ENCODE data around the gene SUFU. TPM values are rescaled to one million over a fixed set of nuclear protein-coding genes. Genes with fewer than 3 reads are reported as not detected.

The SUFU gene
- total RNA-seq, 1 donor from 2014 or later = 6.2 TPM

DNA sequence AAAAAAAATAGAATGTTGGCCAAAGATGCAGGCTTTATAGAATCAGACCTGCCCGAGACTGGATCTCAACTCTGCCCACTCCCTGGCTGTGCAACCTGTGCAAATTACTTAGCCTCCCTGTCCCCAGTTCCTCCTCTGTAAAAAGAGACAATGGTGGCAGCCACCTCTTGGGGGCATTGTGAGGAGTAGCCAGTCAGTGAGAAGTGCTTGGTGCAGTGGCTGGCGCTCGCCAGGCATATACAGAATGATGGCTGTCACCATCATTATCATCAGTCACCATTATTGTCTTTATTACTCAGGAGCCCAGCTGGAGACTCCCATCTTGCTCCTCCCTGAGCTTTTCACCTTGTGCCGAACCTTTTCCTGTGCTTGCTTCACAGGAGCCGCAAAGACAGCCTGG, 111.1 kb downstream of the SUFU start:
- TF ChIP-seq, protein P1, sequence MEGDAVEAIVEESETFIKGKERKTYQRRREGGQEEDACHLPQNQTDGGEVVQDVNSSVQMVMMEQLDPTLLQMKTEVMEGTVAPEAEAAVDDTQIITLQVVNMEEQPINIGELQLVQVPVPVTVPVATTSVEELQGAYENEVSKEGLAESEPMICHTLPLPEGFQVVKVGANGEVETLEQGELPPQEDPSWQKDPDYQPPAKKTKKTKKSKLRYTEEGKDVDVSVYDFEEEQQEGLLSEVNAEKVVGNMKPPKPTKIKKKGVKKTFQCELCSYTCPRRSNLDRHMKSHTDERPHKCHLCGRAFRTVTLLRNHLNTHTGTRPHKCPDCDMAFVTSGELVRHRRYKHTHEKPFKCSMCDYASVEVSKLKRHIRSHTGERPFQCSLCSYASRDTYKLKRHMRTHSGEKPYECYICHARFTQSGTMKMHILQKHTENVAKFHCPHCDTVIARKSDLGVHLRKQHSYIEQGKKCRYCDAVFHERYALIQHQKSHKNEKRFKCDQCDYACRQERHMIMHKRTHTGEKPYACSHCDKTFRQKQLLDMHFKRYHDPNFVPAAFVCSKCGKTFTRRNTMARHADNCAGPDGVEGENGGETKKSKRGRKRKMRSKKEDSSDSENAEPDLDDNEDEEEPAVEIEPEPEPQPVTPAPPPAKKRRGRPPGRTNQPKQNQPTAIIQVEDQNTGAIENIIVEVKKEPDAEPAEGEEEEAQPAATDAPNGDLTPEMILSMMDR (conservative IDR thresholded peaks at IDR 0.05; ENCODE audit: low read depth, low read length) = no peak
- DNase-seq (ENCODE audit: low read depth) = no peak
- H3K4me3 ChIP-seq (ENCODE audit: low read depth, low read length) = no peak overlapping the region

GRCh38 chr10:102615361-102615760, 111.6 kb downstream of the SUFU start:
- DNase-seq (ENCODE audit: low read depth) = no peak
- TF ChIP-seq, protein P1 (conservative IDR thresholded peaks at IDR 0.05; ENCODE audit: low read depth, low read length) = peak; percentile 55
- H3K4me3 ChIP-seq (ENCODE audit: low read depth, low read length) = no peak overlapping the region

GRCh38 chr10:102616066-102616770, 112.4 kb downstream of the SUFU start:
- TF ChIP-seq, protein P1 (conservative IDR thresholded peaks at IDR 0.05; ENCODE audit: low read depth, low read length) = no peak
- H3K4me3 ChIP-seq (ENCODE audit: low read depth, low read length) = no peak overlapping the region
- no peak for DNase-seq (ENCODE audit: low read depth)

DNA sequence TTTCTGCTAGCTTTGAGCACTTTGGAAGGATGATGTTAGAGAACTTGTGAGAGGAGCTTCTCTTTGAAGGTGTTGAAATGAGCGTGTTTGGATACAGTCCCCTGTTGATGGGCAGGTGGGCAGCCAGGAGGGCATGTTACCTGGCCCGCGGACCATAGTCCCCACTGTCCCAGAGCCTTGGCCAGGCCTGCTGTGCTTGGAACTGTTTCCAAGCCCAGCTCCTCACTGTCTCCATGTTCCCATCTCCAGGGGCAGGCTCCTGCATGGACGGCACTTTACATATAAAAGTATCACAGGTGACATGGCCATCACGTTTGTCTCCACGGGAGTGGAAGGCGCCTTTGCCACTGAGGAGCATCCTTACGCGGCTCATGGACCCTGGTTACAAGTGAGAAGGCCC, 113.3 kb downstream of the SUFU start:
- no peak for DNase-seq (ENCODE audit: low read depth)
- TF ChIP-seq, protein P1 (conservative IDR thresholded peaks at IDR 0.05; ENCODE audit: low read depth, low read length) = no peak
- H3K4me3 ChIP-seq (ENCODE audit: low read depth, low read length) = no peak overlapping the region

DNA sequence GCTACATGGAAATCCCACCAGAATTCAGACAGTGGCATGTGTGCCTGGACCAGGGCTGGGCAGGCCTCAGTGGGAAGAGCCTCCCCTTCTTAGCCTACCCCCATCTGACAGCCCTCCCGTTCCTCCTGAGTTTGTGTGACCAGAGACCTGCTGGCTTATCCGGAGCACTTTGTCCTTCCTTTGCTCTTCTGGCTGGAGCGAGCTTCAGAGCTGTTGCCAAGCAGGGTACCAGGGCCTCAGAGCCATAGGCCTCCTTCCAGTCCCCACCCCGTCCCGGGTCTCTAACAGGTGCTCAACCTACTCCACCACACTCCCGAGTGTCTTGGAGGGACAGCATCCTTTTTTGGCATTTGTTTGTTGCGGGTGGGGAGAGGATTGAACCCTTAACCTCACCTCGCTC, 114.0 kb downstream of the SUFU start:
- TF ChIP-seq, protein P1 (conservative IDR thresholded peaks at IDR 0.05; ENCODE audit: low read depth, low read length) = no peak
- no peak for DNase-seq (ENCODE audit: low read depth)
- H3K4me3 ChIP-seq (ENCODE audit: low read depth, low read length) = no peak overlapping the region

GRCh38 chr10:102619281-102619981, 115.7 kb downstream of the SUFU start:
- H3K4me3 ChIP-seq (ENCODE audit: low read depth, low read length) = no peak overlapping the region
- TF ChIP-seq, protein P1 (conservative IDR thresholded peaks at IDR 0.05; ENCODE audit: low read depth, low read length) = no peak
- no peak for DNase-seq (ENCODE audit: low read depth)

Measured in epithelial cell of proximal tubule (primary cell).